HG03025 (cell line): ENCODE results near the gene NFIX.

Source experiments
- ATAC-seq: cut with Tn5 transposase; IDR thresholded peaks from one replicate; pipeline ENCODE4 v1.9.1; 2021; ENCODE audit warnings: mild to moderate bottlenecking, moderate library complexity; ENCODE audit not compliant: unreplicated experiment, low FRiP score

NFIX gene

GRCh38 chr19:13053238-13053637, 58.0 kb downstream of the NFIX start:
- no peak for ATAC-seq

GRCh38 chr19:13053761-13054625, 58.7 kb downstream of the NFIX start:
- no peak for ATAC-seq

- no peak for ATAC-seq
Measured at GRCh38 chr19:13054626-13055212, 59.4 kb downstream of the NFIX start.

GRCh38 chr19:13055213-13056051, 60.2 kb downstream of the NFIX start:
- no peak for ATAC-seq

GRCh38 chr19:13056052-13056660, 60.9 kb downstream of the NFIX start:
- ATAC-seq: no peak

- ATAC-seq: no peak
Measured at GRCh38 chr19:13057147-13057572, 61.9 kb downstream of the NFIX start.

- no peak for ATAC-seq
Measured at GRCh38 chr19:13057744-13058143, 62.5 kb downstream of the NFIX start.

GRCh38 chr19:13058951-13059660, 63.8 kb downstream of the NFIX start:
- ATAC-seq: no peak

- no peak for ATAC-seq
Measured at GRCh38 chr19:13060233-13060963, 65.1 kb downstream of the NFIX start.

- no peak for ATAC-seq
Measured at GRCh38 chr19:13060964-13061927, 66.0 kb downstream of the NFIX start.

- no peak for ATAC-seq
Measured at GRCh38 chr19:13062317-13062716, 67.0 kb downstream of the NFIX start.

GRCh38 chr19:13063461-13064091, 68.3 kb downstream of the NFIX start:
- no peak for ATAC-seq

- no peak for ATAC-seq
Measured at GRCh38 chr19:13064092-13064489, 68.8 kb downstream of the NFIX start.

GRCh38 chr19:13066226-13066625, 71.0 kb downstream of the NFIX start:
- no peak for ATAC-seq

- ATAC-seq: no peak
Measured at GRCh38 chr19:13066933-13067807, 71.9 kb downstream of the NFIX start.

GRCh38 chr19:13068085-13068846, 73.0 kb downstream of the NFIX start:
- ATAC-seq: no peak
